Esophagus muscularis mucosa (tissue), 3 donors: ENCODE data around the gene SEMA5A.

Experiments
- CTCF ChIP-seq, 3 experiments: fragments of 200-600 bp in 2 of 3; fragments of 450-650 bp in 1 of 3; sonication (generic) in 2 of 3; IDR thresholded peaks; one replicate each; pipeline ENCODE4 v1.5.1; 2017 to 2019; ENCODE audit warnings: antibody characterized with exemption in 3 of 3, mild to moderate bottlenecking in 2 of 3, moderate library complexity in 1 of 3
- POLR2A ChIP-seq: fragments of 450-650 bp; IDR thresholded peaks from one replicate; pipeline ENCODE4 v1.6.1; 2017; ENCODE audit warnings: antibody characterized with exemption, moderate library complexity, mild to moderate bottlenecking, low read depth
- POLR2AphosphoS5 ChIP-seq, 2 donors: sonication (generic); formaldehyde crosslinking; IDR thresholded peaks; one replicate each; pipeline ENCODE4 v1.6.1; 2017; ENCODE audit warnings: antibody characterized with exemption in 2 of 2

- no peak for TF ChIP-seq POLR2A
- no peak for TF ChIP-seq POLR2AphosphoS5 (IDR thresholded peaks at IDR 0.05)
- TF ChIP-seq CTCF (IDR thresholded peaks at IDR 0.05) = no peak
Measured at GRCh38 chr5:9025942-9026341, 519.9 kb downstream of the SEMA5A start.
